ENCODE measurements around the gene POLA1. TPM values are rescaled to one million over a fixed set of nuclear protein-coding genes. Genes with fewer than 3 reads are reported as not detected.

Gene POLA1
- total RNA-seq, 2 donors from 2014 or later, result 24.4 to 53.6 TPM

DNA sequence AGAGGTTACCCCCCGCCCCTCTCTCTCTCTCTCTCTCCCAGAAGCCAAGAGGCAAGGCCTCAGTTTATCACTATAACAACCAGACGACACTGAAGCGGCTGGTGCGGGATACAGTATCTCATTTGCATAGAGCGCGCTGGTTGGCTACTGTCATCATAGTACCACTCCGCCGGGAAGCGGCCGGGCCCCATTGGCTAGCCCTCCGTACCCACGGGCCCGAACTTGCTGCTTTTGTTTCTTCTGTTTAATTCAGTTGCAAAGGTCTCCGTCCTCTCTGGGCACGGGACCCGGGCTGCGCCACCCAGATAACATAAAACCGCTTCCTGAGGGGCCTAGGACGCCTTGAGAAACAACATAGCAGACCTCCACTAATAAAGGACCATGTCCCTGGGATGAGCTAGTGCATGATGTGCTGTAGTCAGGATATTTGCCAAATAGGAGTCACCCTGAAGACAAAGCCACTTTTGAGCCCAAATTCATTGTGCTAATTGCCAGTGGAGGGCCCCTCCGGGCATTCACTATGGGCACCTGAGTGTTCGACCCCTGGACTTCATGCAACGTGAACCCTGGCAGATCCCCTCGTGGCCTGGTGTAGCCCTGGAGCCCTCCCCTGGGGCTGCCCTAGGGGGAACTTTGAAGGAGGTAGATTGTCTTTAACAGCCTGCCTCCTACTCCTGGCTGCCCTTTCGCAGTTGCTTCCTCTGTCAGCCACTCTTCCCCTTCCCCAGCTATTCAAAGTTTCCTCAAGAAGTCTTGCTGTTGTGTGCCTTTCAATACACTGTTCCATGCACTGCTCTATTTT is 46.3 kb upstream of the POLA1 start, which contains the start of gene PCYT1B:
TSS of gene PCYT1B (minus strand) at position 91 of the 802 bp plus-strand sequence. CDS start 242 bp downstream, outside the sequence.
- Histone ChIP-seq H3K27ac (ENCODE audit: low read depth, low read length) (peak within 1 kb of the TSS; percentile 73), H3K27me3 (ENCODE audit: control insufficient read depth, insufficient read depth, low read length, poor library complexity, severe bottlenecking) (no peaks in the 10 kb centered on the region), H3K9me3 (ENCODE audit: control insufficient read depth, low read length) (no peaks in the 10 kb centered on the region), H3K9ac (ENCODE audit: extremely low read depth, low read length, poor library complexity, severe bottlenecking) (peak within 1 kb of the TSS; percentile 34), H3K36me3 (ENCODE audit: control insufficient read depth, insufficient read depth, low read length) (no peaks in the 10 kb centered on the region), H3K4me1 (ENCODE audit: control insufficient read depth, insufficient read depth, low read length) (no peaks in the 10 kb centered on the region), H3K4me3 (ENCODE audit: low read length) (peak within 1 kb of the TSS; percentile 80)
- TF ChIP-seq, protein P1, sequence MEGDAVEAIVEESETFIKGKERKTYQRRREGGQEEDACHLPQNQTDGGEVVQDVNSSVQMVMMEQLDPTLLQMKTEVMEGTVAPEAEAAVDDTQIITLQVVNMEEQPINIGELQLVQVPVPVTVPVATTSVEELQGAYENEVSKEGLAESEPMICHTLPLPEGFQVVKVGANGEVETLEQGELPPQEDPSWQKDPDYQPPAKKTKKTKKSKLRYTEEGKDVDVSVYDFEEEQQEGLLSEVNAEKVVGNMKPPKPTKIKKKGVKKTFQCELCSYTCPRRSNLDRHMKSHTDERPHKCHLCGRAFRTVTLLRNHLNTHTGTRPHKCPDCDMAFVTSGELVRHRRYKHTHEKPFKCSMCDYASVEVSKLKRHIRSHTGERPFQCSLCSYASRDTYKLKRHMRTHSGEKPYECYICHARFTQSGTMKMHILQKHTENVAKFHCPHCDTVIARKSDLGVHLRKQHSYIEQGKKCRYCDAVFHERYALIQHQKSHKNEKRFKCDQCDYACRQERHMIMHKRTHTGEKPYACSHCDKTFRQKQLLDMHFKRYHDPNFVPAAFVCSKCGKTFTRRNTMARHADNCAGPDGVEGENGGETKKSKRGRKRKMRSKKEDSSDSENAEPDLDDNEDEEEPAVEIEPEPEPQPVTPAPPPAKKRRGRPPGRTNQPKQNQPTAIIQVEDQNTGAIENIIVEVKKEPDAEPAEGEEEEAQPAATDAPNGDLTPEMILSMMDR (conservative IDR thresholded peaks at IDR 0.05), result no peak
- DNase-seq, result peak; percentile 98
- Mint-ChIP-seq H3K27me3 (ENCODE audit: insufficient read depth) (peaks cover 11% of the 10 kb centered on the region), H3K4me1 (peaks cover 20% of the 10 kb centered on the region), H3K36me3 (ENCODE audit: low read depth) (no peaks in the 10 kb centered on the region), H3K27ac (peak within 1 kb of the TSS; percentile 96), H3K9me3 (no peaks in the 10 kb centered on the region), H3K4me3 (peak within 1 kb of the TSS; percentile 69)
- WGBS, 2 experiments (ENCODE audit: insufficient coverage in 1 of 2, insufficient read length in 1 of 2), result 4 to 8% methylated on average over 2 to 23 of the region's 24 CpGs

DNA sequence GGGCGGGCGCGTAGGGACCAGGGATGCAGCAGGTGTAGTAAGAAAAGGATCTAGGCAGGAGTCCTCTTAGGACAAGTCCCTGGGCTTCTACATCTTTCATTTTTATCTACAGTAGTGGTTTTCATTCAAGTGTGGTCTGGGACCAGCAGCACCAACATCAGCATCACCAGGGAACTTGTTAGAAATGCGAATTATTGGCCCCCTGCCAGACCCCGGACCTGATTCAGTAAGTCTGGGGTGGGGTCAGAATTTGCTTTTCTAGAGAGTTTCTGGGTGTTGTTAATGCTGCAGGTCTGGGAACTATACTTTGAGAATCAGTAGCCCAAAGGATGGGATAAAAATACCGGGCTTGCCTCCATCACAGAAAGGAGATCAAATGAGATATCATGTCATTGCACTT is 45.2 kb upstream of the POLA1 start:
- H3K9me3 ChIP-seq (ENCODE audit: control insufficient read depth, low read length), result no peaks in the 10 kb centered on the region
- H3K27ac ChIP-seq (ENCODE audit: low read depth, low read length), result no peak overlapping the region
- H3K4me3 Mint-ChIP-seq, result no peak overlapping the region
- H3K36me3 Mint-ChIP-seq (ENCODE audit: low read depth), result no peaks in the 10 kb centered on the region
- H3K27ac Mint-ChIP-seq, result no peak overlapping the region
- H3K27me3 Mint-ChIP-seq (ENCODE audit: insufficient read depth), result peaks cover 11% of the 10 kb centered on the region
- TF ChIP-seq, protein P1 (conservative IDR thresholded peaks at IDR 0.05), result no peak
- H3K36me3 ChIP-seq (ENCODE audit: control insufficient read depth, insufficient read depth, low read length), result no peaks in the 10 kb centered on the region
- no peak for DNase-seq
- no peak overlapping the region for H3K4me3 ChIP-seq (ENCODE audit: low read length)
- peaks cover 15% of the 10 kb centered on the region for H3K4me1 Mint-ChIP-seq
- no peaks in the 10 kb centered on the region for H3K4me1 ChIP-seq (ENCODE audit: control insufficient read depth, insufficient read depth, low read length)
- WGBS, 2 experiments (ENCODE audit: insufficient coverage in 1 of 2, insufficient read length in 1 of 2), result 90% methylated on average over 3 of the region's 6 CpGs; no CpG with 5 or more reads in 1 of the 2 experiments
- H3K27me3 ChIP-seq (ENCODE audit: control insufficient read depth, insufficient read depth, low read length, poor library complexity, severe bottlenecking), result no peaks in the 10 kb centered on the region
- H3K9ac ChIP-seq (ENCODE audit: extremely low read depth, low read length, poor library complexity, severe bottlenecking), result no peak overlapping the region
- H3K9me3 Mint-ChIP-seq, result no peaks in the 10 kb centered on the region

DNA sequence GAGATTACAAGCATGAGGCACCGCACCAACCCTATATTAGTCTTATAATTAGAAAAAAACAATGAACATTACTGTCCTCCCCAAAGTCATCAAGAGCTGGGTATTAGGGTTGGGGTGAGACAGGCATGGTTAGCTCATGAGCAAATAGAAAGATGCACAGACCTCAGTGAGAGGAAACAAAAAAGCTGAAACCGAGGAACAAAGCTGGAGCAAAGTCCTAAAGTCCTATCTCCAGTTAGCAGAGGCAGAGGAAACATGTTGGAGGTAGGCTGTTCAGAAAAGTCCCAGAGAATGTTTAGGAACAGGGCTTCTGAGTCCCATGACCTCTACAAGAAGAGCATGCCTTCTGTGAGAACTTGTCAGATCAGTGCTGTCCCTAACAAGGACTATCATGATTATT is 41.9 kb upstream of the POLA1 start:
- no peak overlapping the region for H3K27ac Mint-ChIP-seq
- H3K27ac ChIP-seq (ENCODE audit: low read depth, low read length), result no peak overlapping the region
- TF ChIP-seq, protein P1 (conservative IDR thresholded peaks at IDR 0.05), result no peak
- H3K27me3 Mint-ChIP-seq (ENCODE audit: insufficient read depth), result peaks cover 11% of the 10 kb centered on the region
- H3K9ac ChIP-seq (ENCODE audit: extremely low read depth, low read length, poor library complexity, severe bottlenecking), result no peak overlapping the region
- no peak overlapping the region for H3K4me3 Mint-ChIP-seq
- H3K4me1 ChIP-seq (ENCODE audit: control insufficient read depth, insufficient read depth, low read length), result no peaks in the 10 kb centered on the region
- no peaks in the 10 kb centered on the region for H3K27me3 ChIP-seq (ENCODE audit: control insufficient read depth, insufficient read depth, low read length, poor library complexity, severe bottlenecking)
- no peaks in the 10 kb centered on the region for H3K9me3 ChIP-seq (ENCODE audit: control insufficient read depth, low read length)
- no peak for DNase-seq
- H3K9me3 Mint-ChIP-seq, result no peaks in the 10 kb centered on the region
- 100% methylated on average over 1 of the region's 2 CpGs; no CpG with 5 or more reads in 1 of the 2 experiments for WGBS, 2 experiments (ENCODE audit: insufficient coverage in 1 of 2, insufficient read length in 1 of 2)
- H3K36me3 ChIP-seq (ENCODE audit: control insufficient read depth, insufficient read depth, low read length), result no peaks in the 10 kb centered on the region
- H3K4me1 Mint-ChIP-seq, result peaks cover 7% of the 10 kb centered on the region
- no peaks in the 10 kb centered on the region for H3K36me3 Mint-ChIP-seq (ENCODE audit: low read depth)
- no peak overlapping the region for H3K4me3 ChIP-seq (ENCODE audit: low read length)
